ENCODE results near the gene KRT7. TPM values are rescaled to one million over a fixed set of nuclear protein-coding genes. Genes with fewer than 3 reads are reported as not detected.

Gene KRT7
- total RNA-seq, 4 donors from 2014 or later = 2.4 to 4.0 (median 3.7) TPM

GRCh38 chr12:52244615-52244994, 11.6 kb downstream of the KRT7 start:
- TF ChIP-seq, protein P1, sequence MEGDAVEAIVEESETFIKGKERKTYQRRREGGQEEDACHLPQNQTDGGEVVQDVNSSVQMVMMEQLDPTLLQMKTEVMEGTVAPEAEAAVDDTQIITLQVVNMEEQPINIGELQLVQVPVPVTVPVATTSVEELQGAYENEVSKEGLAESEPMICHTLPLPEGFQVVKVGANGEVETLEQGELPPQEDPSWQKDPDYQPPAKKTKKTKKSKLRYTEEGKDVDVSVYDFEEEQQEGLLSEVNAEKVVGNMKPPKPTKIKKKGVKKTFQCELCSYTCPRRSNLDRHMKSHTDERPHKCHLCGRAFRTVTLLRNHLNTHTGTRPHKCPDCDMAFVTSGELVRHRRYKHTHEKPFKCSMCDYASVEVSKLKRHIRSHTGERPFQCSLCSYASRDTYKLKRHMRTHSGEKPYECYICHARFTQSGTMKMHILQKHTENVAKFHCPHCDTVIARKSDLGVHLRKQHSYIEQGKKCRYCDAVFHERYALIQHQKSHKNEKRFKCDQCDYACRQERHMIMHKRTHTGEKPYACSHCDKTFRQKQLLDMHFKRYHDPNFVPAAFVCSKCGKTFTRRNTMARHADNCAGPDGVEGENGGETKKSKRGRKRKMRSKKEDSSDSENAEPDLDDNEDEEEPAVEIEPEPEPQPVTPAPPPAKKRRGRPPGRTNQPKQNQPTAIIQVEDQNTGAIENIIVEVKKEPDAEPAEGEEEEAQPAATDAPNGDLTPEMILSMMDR (IDR thresholded peaks at IDR 0.05; ENCODE audit: low read depth) = no peak

GRCh38 chr12:52245259-52245961, 12.4 kb downstream of the KRT7 start:
- TF ChIP-seq, protein P1 (IDR thresholded peaks at IDR 0.05; ENCODE audit: low read depth) = no peak

DNA sequence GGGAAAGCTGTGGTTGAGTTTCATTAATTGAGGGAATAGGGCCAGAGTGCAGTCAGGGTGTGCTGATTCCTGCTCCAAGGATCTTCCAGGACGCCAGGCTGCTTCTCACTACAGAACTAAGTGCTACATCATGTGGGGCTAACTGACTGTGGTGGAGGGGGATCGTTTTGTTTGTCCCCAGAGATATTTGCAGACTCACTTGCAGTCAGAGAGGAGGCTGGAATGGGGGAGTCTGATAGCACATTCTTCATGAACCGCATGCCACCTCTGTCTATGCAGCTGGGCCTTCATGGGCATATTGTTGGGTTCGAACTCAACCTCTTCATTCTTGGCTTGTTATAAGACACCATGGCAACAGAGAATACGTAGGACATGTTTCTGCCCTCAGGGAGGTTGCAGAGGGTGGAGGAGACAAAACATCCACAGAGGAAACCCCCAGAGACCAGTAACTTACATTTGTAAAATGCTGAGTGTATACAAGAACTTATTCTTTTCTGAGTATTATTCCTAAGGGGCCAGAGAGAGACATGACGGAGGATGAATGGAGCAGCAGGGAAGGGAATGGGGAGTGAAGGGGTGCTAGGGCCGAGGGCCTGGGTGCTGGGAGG, 13.0 kb downstream of the KRT7 start:
- TF ChIP-seq, protein P1 (IDR thresholded peaks at IDR 0.05; ENCODE audit: low read depth) = no peak

DNA sequence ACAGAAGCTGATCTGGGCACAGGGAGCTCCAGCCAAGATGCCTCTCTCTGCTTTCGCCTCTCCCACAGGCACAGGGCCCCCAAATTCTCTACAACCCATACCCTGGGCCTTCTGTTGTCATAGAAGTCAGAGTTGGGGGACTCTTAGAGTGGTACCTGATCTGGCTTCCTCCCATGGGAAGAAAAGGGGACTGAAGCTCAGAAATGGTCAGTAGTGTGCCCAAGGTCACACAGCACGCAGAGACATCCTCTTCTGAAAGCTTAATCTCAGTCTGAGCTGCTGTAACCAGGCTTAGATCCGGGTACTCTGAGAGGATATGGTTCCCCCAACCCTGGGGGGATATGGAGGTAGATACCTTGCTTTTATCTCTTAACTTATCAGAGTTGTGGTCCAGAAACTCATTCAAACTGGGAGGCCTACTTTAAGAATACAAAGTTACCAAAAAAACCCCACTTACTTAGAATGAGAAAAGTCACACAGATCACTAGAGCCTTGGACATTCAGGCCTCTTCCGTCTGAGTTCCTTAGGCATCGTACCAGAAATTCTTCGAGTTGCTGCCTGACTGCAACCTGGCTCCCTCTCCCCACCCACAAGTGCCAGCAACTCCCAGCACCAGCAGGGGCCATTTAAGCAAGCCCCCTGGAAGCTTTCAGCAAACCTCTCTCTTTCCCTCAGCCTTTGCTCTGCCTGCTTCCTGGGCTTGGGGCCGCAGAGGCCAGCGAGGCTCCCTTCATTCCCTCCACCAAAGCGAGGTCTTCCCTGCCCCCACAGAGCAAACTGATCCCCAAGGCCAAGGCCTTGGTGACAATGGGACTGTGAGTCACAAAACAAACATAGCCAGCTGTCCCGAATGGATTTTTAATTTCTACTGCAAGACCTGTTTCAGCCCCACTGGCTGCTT, 13.9 kb downstream of the KRT7 start:
- TF ChIP-seq, protein P1 (IDR thresholded peaks at IDR 0.05; ENCODE audit: low read depth) = no peak

- TF ChIP-seq, protein P1 (IDR thresholded peaks at IDR 0.05; ENCODE audit: low read depth) = no peak
These were observed 14.8 kb downstream of the KRT7 start for GRCh38 chr12:52247622-52248540.

DNA sequence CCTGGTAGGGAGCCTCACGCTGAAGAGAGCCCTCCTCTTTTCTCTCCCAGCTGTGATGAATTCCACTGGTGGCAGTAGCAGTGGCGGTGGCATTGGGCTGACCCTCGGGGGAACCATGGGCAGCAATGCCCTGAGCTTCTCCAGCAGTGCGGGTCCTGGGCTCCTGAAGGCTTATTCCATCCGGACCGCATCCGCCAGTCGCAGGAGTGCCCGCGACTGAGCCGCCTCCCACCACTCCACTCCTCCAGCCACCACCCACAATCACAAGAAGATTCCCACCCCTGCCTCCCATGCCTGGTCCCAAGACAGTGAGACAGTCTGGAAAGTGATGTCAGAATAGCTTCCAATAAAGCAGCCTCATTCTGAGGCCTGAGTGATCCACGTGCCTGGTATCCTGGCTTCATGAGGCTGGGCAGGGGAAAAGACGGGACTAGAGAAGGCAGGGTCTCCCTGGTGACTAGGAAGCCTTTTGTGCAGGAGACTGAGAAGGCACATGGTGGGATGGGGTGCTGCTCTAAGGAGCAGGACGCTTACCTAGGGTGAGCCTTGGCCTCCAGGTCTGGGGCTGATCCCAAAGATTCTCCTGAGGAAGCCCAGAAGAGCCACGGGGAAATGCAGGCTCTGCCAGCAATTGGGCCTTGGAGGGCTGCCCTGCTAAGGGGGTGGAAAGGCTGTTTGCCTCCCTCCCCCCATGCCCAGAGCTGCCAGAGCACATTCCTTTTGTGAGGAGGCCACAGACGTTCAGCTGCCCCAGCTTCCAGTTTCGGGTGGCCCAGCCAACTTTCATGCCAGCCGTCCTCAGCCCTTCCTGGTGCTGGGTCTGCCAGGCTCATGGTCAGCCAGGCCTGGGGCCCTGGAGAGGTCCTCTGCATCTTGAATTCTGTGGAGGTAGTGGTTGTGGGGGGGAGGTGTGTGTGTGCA, 15.8 kb downstream of the KRT7 start:
- TF ChIP-seq, protein P1 (IDR thresholded peaks at IDR 0.05; ENCODE audit: low read depth) = no peak

Data from subcutaneous adipose tissue (tissue), 4 donors.